Mesenchymal stem cell (in vitro differentiated cells and primary cell): Measurements from ENCODE around the gene HERC2.
"Not testable (repeated sequence)": the region's sequence is repeated elsewhere in the genome, so short reads cannot be mapped to it uniquely, and the experiment has no call there.

Experiments
- DNase-seq: peaks from one replicate; pipeline ENCODE4 v3.0.0-alpha.2; 2013
- H2AFZ ChIP-seq: one replicate; pipeline ENCODE4 v1.6.1; 2013; ENCODE audit warnings: low read depth, mild to moderate bottlenecking, control low read depth, inconsistent platforms, low read length, moderate library complexity
- H2AK5ac ChIP-seq: 2 replicates; pipeline ENCODE4 v1.6.1; 2013; ENCODE audit warnings: low read length, moderate library complexity, mild to moderate bottlenecking, inconsistent platforms; ENCODE audit not compliant: severe bottlenecking
- H2BK120ac ChIP-seq: one replicate; pipeline ENCODE4 v1.6.1; 2013; ENCODE audit warnings: low read depth, mild to moderate bottlenecking, inconsistent platforms, low read length, moderate library complexity
- H2BK12ac ChIP-seq, 2 experiments: one replicate each; pipeline ENCODE4 v1.6.1; 2013; ENCODE audit warnings: inconsistent platforms in 2 of 2, low read length in 2 of 2, mild to moderate bottlenecking in 2 of 2, moderate library complexity in 2 of 2, control low read depth in 1 of 2
- H2BK15ac ChIP-seq: one replicate; pipeline ENCODE4 v1.6.1; 2013; ENCODE audit warnings: mild to moderate bottlenecking, low read depth, inconsistent platforms; ENCODE audit not compliant: poor library complexity, severe bottlenecking
- H2BK5ac ChIP-seq: 2 replicates; pipeline ENCODE4 v1.6.1; 2013; ENCODE audit warnings: low read depth, mild to moderate bottlenecking, low read length, control low read depth, inconsistent platforms; ENCODE audit not compliant: poor library complexity, severe bottlenecking
- H3K14ac ChIP-seq, 2 experiments: one replicate each; pipeline ENCODE4 v1.6.1; 2013; ENCODE audit warnings: inconsistent platforms in 2 of 2, low read length in 2 of 2, control low read depth in 1 of 2, mild to moderate bottlenecking in 1 of 2, moderate library complexity in 1 of 2
- H3K18ac ChIP-seq, 2 experiments: one replicate each; pipeline ENCODE4 v1.6.1; 2013; ENCODE audit warnings: inconsistent platforms in 2 of 2, low read length in 2 of 2, control low read depth in 1 of 2, low read depth in 1 of 2, mild to moderate bottlenecking in 1 of 2
- H3K23ac ChIP-seq, 2 experiments: one replicate each; pipeline ENCODE4 v1.6.1; 2013; ENCODE audit warnings: inconsistent platforms in 2 of 2, low read length in 2 of 2, mild to moderate bottlenecking in 2 of 2, moderate library complexity in 2 of 2, control low read depth in 1 of 2
- H3K27ac ChIP-seq: 2 replicates; pipeline ENCODE4 v1.5.1; 2013; ENCODE audit warnings: mild to moderate bottlenecking, moderate library complexity, low read length, control low read depth, inconsistent platforms; ENCODE audit not compliant: poor library complexity, severe bottlenecking
- H3K27me3 ChIP-seq, 2 experiments: 2 replicates each; pipeline versions ENCODE4 v1.6.1 to v1.7.0; 2013; ENCODE audit warnings: low read length in 2 of 2, mild to moderate bottlenecking in 2 of 2, moderate library complexity in 2 of 2, control low read depth in 1 of 2, inconsistent platforms in 1 of 2; ENCODE audit not compliant: control insufficient read depth in 1 of 2, insufficient read depth in 1 of 2
- H3K36me3 ChIP-seq, 2 experiments: 2 replicates each; pipeline versions ENCODE4 v1.6.1 to v1.7.0; 2013; ENCODE audit warnings: low read length in 2 of 2, control low read depth in 1 of 2, inconsistent platforms in 1 of 2, low read depth in 1 of 2, mild to moderate bottlenecking in 1 of 2; ENCODE audit not compliant: insufficient read depth in 2 of 2, control insufficient read depth in 1 of 2
- H3K4ac ChIP-seq, 2 experiments: one replicate each; pipeline ENCODE4 v1.6.1; 2013; ENCODE audit warnings: inconsistent platforms in 2 of 2, low read length in 2 of 2, mild to moderate bottlenecking in 2 of 2, moderate library complexity in 2 of 2, control low read depth in 1 of 2, low read depth in 1 of 2
- H3K4me1 ChIP-seq: 2 replicates; pipeline ENCODE4 v1.6.1; 2013; ENCODE audit warnings: low read depth, low read length, control low read depth; ENCODE audit not compliant: control insufficient read depth, insufficient read depth
- H3K4me2 ChIP-seq: 2 replicates; pipeline ENCODE4 v1.6.1; 2013; ENCODE audit warnings: low read length, mild to moderate bottlenecking, inconsistent platforms; ENCODE audit not compliant: poor library complexity, severe bottlenecking
- H3K4me3 ChIP-seq, 2 experiments: 2 replicates each; pipeline versions ENCODE4 v1.5.1 to v1.7.0; 2013; ENCODE audit warnings: low read length in 2 of 2, mild to moderate bottlenecking in 2 of 2, control low read depth in 1 of 2, low read depth in 1 of 2; ENCODE audit not compliant: insufficient read depth in 1 of 2
- H3K79me1 ChIP-seq: replicated peaks from 2 replicates; pipeline ENCODE4 v1.6.1; 2013; ENCODE audit warnings: mild to moderate bottlenecking, control low read depth, low read length, inconsistent platforms; ENCODE audit not compliant: poor library complexity, severe bottlenecking
- H3K9ac ChIP-seq: 2 replicates; pipeline ENCODE4 v1.7.0; 2013; ENCODE audit warnings: mild to moderate bottlenecking, low read length, moderate library complexity
- H3K9me3 ChIP-seq: 2 replicates; pipeline ENCODE4 v1.7.0; 2013; ENCODE audit warnings: mild to moderate bottlenecking, low read length; ENCODE audit not compliant: control insufficient read depth
- H4K8ac ChIP-seq: one replicate; pipeline ENCODE4 v1.6.1; 2013; ENCODE audit warnings: inconsistent platforms, mild to moderate bottlenecking, low read length, moderate library complexity
- H4K91ac ChIP-seq: one replicate; pipeline ENCODE4 v1.6.1; 2013; ENCODE audit warnings: mild to moderate bottlenecking, low read length, inconsistent platforms
- WGBS: methylation state at CpG from one replicate; pipeline ENCODE4 v1.1.7; 2013; ENCODE audit warnings: mixed read lengths; 5-methylcytosine and 5-hydroxymethylcytosine counted together

HERC2 gene

GRCh38 chr15:28203055-28203828, 118.7 kb downstream of the HERC2 start:
- H3K4me1 ChIP-seq, H4K8ac ChIP-seq, H3K27ac ChIP-seq, H3K9me3 ChIP-seq, H2BK12ac ChIP-seq, H2AFZ ChIP-seq, H2AK5ac ChIP-seq, H3K4ac ChIP-seq, H2BK120ac ChIP-seq, H3K4me3 ChIP-seq, H3K14ac ChIP-seq, H4K91ac ChIP-seq, H3K9ac ChIP-seq, H3K4me2 ChIP-seq, H3K79me1 ChIP-seq, H3K18ac ChIP-seq, DNase-seq, H3K23ac ChIP-seq, H2BK15ac ChIP-seq, H3K27me3 ChIP-seq: not testable (repeated sequence)
- Histone ChIP-seq H3K36me3 (peaks cover 13 to 33% of the 10 kb centered on the region in 2 experiments), H2BK5ac (peak overlapping the region; percentile 44)
- WGBS, result 93% methylated on average over 7 of the region's 18 CpGs

- not testable (repeated sequence) for H2AK5ac ChIP-seq, H3K4ac ChIP-seq, H2BK15ac ChIP-seq, H3K23ac ChIP-seq, DNase-seq, H2BK12ac ChIP-seq, H3K18ac ChIP-seq, H4K91ac ChIP-seq, H3K4me3 ChIP-seq, H3K4me2 ChIP-seq, H3K79me1 ChIP-seq, H3K27ac ChIP-seq, H2BK5ac ChIP-seq, H3K4me1 ChIP-seq, H2AFZ ChIP-seq, H3K14ac ChIP-seq, H4K8ac ChIP-seq, H2BK120ac ChIP-seq, H3K9ac ChIP-seq, H3K9me3 ChIP-seq, H3K27me3 ChIP-seq
- WGBS, result 100% methylated on average over 2 of the region's 23 CpGs
- H3K36me3 ChIP-seq, result peaks cover 13 to 41% of the 10 kb centered on the region in 2 experiments
These were observed 119.9 kb downstream of the HERC2 start for GRCh38 chr15:28202124-28202523.

DNA sequence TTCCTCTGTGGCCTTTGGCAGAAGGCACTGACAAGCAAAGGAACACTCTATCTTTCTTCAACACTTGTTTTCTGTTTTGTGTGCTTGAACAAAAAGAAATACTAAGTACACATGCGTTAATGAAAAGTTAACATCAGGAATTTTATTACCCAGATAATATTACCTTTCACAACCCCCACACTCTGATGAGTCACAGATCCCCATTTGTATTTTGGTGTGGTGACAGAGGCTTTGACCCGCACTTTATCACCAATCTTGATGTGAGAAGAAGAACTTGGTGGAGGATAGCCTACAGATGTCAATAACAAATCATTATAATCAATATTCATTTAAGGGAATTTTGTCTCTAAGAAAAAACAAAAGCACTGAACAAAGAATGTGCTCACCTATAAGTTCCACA, 123.8 kb downstream of the HERC2 start:
- not testable (repeated sequence) for H2BK15ac ChIP-seq, H3K27me3 ChIP-seq, H3K27ac ChIP-seq, H4K8ac ChIP-seq, H3K4ac ChIP-seq, H2AFZ ChIP-seq, H3K4me3 ChIP-seq, H3K9ac ChIP-seq, H3K79me1 ChIP-seq, H3K23ac ChIP-seq, H3K14ac ChIP-seq, H3K4me1 ChIP-seq, H3K4me2 ChIP-seq, DNase-seq, H3K18ac ChIP-seq, H4K91ac ChIP-seq, H2BK12ac ChIP-seq, H2BK5ac ChIP-seq, H2BK120ac ChIP-seq, H2AK5ac ChIP-seq, H3K9me3 ChIP-seq
- WGBS, result no CpG with 5 or more reads among the region's 2 CpGs
- peaks cover 12 to 52% of the 10 kb centered on the region in 2 experiments for H3K36me3 ChIP-seq

- not testable (repeated sequence) for H4K91ac ChIP-seq, H2AFZ ChIP-seq, H2BK12ac ChIP-seq, DNase-seq, H3K9me3 ChIP-seq, H2BK5ac ChIP-seq, H3K4me1 ChIP-seq, H4K8ac ChIP-seq, H3K4ac ChIP-seq, H3K27ac ChIP-seq, H3K4me3 ChIP-seq, H3K9ac ChIP-seq, H3K79me1 ChIP-seq, H3K18ac ChIP-seq, H2BK15ac ChIP-seq, H2AK5ac ChIP-seq, H2BK120ac ChIP-seq, H3K14ac ChIP-seq, H3K23ac ChIP-seq, H3K4me2 ChIP-seq, H3K27me3 ChIP-seq
- WGBS, result 95% methylated on average over 2 of the region's 4 CpGs
- H3K36me3 ChIP-seq, result peaks cover 12 to 52% of the 10 kb centered on the region in 2 experiments
These were observed 124.3 kb downstream of the HERC2 start for GRCh38 chr15:28197694-28198093.
